Left hindlimb (tissue), 1 donor: ENCODE data around the gene HBEGF.
"Not testable (repeated sequence)": the region's sequence is repeated elsewhere in the genome, so short reads cannot be mapped to it uniquely, and the experiment has no call there.

ENCODE experiments used
- DNase-seq: peaks from one replicate; pipeline ENCODE4 v3.0.0-alpha.2; 2018

The HBEGF gene

GRCh38 chr5:140360681-140361479, 14.5 kb upstream of the HBEGF start:
- DNase-seq: no peak

- no peak for DNase-seq
Observed at GRCh38 chr5:140360101-140360500, 13.7 kb upstream of the HBEGF start, which contains the start of gene SLC4A9. TSS of gene SLC4A9 (plus strand) at chr5:140360194. CDS start at chr5:140360237, 43 bp downstream.

GRCh38 chr5:140358738-140359310, 12.4 kb upstream of the HBEGF start:
- no peak for DNase-seq

- DNase-seq: peak; percentile 84
Observed at GRCh38 chr5:140357726-140358093, 11.3 kb upstream of the HBEGF start.

- DNase-seq: no peak
Observed at GRCh38 chr5:140356853-140357725, 10.7 kb upstream of the HBEGF start.

GRCh38 chr5:140355546-140355945, 9.1 kb upstream of the HBEGF start:
- no peak for DNase-seq

GRCh38 chr5:140351609-140352334, 5.4 kb upstream of the HBEGF start:
- DNase-seq: no peak

- no peak for DNase-seq
Observed at GRCh38 chr5:140349244-140349643, 2.8 kb upstream of the HBEGF start.

- no peak for DNase-seq
Observed at GRCh38 chr5:140348104-140348503, 1.7 kb upstream of the HBEGF start.

- DNase-seq: no peak
Observed at GRCh38 chr5:140347360-140347759, 957 bp upstream of the HBEGF start.

GRCh38 chr5:140345919-140346347, 470 bp downstream of the HBEGF start:
- DNase-seq: peak; percentile 64

GRCh38 chr5:140344683-140345423, 1.6 kb downstream of the HBEGF start:
- no peak for DNase-seq

- not testable (repeated sequence) for DNase-seq
Observed at GRCh38 chr5:140343849-140344248, 2.6 kb downstream of the HBEGF start.

- DNase-seq: no peak
Observed at GRCh38 chr5:140342896-140343295, 3.5 kb downstream of the HBEGF start.

GRCh38 chr5:140342287-140342686, 4.1 kb downstream of the HBEGF start:
- DNase-seq: peak; percentile 56

GRCh38 chr5:140341591-140341990, 4.8 kb downstream of the HBEGF start:
- DNase-seq: no peak

- DNase-seq: no peak
Observed at GRCh38 chr5:140340605-140341121, 5.7 kb downstream of the HBEGF start.

- no peak for DNase-seq
Observed at GRCh38 chr5:140339636-140340035, 6.8 kb downstream of the HBEGF start.

GRCh38 chr5:140338908-140339307, 7.5 kb downstream of the HBEGF start:
- DNase-seq: no peak

GRCh38 chr5:140338336-140338735, 8.1 kb downstream of the HBEGF start:
- no peak for DNase-seq

GRCh38 chr5:140337880-140338279, 8.5 kb downstream of the HBEGF start:
- no peak for DNase-seq

GRCh38 chr5:140336388-140336787, 10.0 kb downstream of the HBEGF start:
- peak; percentile 60 for DNase-seq
